NCI-H446 treated with DMSO at 0.1 percent for 48 hours (cell line): Measurements from ENCODE around the gene LEF1.

Source experiments
- DNase-seq: peaks from one replicate; lab custom pipeline; 2025; lab: John Stamatoyannopoulos, UW

Gene LEF1

DNA sequence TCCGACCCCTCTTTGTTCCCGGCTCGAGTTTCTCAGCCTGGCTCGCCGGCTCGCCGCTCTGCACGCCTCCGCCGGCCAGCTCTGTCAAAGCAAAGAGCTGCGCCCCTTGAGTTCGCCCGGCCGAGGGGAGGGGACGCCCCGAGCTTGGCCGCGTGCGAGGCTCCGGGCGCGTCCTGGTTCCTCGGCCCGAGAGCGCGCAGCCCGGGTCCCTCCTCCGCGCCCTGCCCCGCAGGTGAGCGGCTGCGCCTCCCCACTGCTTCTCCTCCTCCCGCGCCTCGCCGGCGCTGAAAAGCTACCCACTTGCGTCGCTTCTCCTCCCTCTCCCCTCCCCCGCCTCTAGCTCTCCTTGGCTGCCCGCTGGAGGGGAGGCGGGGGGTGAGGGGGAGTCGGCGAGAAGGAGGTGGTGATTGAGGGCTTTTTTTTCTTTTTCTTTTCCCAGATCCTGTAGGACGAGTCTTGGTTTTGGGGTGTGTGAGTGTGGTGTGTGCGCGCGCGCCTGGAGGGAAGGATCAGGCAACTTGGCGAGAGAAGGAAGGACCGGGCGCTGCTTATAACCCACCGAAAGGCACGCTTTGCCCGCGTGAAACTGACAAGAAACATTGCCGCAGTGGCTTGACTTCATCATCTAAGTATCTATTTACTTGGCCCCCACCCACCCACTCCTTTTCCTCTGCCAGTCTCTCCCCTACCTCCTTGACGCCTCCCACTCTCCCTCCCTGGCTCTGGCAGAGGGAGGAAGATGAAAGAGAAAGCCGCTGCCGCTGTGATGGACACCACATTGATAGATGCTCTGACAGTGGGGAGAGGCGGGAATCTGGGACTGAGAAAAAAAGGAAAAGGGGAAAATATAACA lies at the start of gene LEF1:
Gene LEF1 (minus strand): TSS at position 262 of the 853 bp plus-strand sequence. CDS start 1,165 bp downstream, outside the sequence.
- DNase-seq = no peak

DNA sequence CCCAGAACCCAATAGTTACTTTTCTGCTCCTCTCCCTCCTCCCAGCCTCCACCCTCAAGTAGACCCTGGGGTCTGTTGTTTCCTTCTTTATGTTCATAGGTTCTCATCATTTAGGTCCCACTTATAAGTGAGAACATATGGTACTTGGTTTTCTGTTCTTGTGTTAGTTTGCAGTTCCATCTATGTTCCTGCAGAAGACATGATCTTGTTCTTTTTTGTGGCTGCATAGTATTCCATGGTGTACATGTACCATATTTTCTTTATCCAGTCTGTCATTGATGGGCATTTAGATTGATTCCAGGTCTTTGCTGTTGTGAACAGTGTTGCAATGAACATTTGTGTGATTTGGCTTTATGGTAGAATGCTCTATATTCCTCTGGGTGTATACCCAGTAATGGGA lies 47.8 kb upstream of the LEF1 start:
- DNase-seq = no peak

DNA sequence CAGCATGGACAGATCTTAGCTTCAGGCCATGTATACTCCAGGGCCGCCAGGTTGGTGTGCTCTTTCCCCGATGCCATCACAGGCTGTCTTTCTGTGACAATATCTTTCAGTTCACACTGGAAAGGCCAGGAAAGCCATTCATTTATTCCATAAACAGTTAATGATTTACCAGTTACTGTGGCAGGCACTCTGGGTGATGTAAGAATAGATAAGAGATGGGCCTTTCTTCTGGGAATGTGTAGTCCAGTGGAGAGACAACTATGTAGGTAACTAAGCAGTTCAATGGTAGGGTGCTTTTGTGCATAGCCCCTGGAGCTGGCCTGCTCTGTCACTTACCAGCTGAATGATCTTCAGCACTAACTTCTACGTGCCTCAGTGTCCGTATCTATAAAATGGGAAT lies 46.3 kb upstream of the LEF1 start:
- DNase-seq = no peak

DNA sequence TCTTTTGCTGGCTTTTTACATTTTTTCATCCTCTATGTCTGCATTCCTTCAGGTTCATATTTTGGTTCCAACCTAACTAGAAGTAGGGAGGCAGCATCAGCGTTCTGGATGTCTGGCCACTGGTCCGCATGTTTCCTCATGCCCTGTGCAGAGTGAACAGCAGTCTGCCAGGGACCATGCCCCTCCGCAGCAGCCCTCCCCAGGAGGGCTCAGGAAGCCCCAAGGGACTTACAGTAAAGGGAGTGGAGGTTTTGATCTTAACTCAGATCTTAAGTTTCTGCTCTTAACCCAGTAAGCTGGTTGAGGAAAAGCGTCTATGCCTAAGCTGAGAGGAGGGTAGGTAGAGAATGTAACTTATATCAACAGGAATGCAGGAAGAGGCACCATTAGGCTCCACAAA lies 45.0 kb upstream of the LEF1 start:
- DNase-seq = no peak

DNA sequence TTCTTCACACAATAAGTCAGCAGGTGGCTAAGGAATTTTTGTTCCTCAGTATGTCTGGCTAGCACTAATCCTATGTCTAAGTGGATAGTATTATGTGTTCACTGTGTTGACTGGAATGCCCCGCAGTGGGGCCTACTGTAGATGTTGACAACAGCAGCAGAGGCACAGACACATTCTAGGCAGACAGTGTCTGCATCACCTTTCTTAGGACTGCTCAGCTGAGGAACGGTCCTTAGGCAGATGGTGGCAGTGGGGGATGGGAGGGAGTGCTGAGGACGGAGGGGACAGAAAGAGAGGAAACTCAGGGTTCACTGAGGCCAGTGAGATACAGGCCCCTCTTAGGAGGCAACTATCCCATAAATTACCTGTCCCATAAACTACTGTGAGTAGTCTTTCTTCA lies 44.6 kb upstream of the LEF1 start:
- no peak for DNase-seq

DNA sequence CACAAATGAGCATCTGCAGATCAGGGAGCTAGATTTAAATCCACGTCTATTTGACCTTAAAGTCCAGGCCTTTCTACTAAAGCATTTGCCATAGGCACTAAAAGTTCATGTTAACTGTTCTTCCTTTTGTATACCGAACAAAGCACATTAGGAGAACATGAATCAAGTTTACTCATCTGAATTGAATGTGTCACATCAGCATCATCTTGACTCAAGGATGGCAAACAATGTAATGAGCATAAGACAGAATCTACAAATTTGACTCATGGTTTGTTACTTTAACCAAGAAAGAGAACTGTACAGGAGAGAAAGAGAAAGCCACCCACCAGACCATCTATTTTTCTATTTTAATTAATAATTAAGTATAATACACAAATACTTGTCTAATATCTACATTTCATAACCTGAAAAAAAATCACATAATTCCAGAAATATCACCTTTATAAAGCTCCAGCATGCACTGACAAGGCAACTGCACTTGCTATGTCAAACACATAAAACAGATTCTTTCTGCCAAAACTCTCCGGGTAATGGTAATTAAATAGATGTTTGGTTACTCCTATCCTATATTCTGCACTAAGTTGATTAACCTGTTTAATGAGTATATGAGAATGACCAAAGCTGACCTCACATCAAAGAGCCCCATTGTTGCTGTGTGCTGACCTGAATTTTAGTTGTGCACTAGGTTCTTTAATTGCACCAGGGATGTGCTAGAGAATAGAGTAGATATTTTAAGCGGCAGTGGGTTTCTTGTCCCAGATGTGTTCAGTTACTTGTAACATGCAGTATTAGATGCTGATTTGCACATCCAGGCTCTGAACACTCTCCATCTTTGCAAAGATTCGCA lies 42.5 kb upstream of the LEF1 start:
- no peak for DNase-seq

DNA sequence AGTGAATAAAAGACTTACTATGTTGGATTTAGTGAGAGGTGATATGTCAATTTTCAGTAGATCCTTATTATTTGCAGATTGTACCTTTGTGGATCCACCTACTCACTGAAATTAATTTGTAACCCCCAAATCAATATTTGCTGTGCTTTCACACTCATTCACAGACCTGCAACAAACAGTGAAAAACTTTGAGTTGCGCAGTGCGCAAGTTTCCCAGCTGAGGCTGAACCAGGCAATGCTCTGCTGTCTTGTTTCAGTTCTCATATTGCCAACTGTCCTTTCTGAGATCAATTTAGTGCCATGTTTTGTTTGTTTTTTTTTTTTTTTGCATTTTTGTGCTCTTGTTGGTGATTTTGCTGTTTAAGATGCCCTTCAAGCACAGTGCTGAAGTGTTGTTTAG lies 40.8 kb upstream of the LEF1 start:
- DNase-seq = no peak

DNA sequence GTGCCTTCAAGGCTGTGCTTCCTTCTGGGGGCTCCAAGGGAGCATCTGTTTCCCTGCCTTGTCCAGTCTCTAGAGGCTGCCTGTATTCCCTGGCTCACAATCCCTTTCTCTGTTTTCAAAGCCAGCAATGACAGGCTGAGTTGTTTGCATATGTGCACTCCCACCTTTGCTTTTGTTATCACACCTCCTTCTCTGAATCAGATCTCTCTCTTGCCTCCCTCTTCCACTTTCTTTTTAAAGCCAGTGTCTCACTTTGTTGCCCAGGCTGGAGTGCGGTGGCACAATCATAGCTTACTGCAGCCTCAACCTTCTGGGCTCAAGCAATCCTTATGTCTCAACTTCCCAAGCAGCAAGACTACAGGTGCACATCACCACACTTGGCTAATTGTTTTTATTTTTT lies 37.1 kb upstream of the LEF1 start:
- no peak for DNase-seq

DNA sequence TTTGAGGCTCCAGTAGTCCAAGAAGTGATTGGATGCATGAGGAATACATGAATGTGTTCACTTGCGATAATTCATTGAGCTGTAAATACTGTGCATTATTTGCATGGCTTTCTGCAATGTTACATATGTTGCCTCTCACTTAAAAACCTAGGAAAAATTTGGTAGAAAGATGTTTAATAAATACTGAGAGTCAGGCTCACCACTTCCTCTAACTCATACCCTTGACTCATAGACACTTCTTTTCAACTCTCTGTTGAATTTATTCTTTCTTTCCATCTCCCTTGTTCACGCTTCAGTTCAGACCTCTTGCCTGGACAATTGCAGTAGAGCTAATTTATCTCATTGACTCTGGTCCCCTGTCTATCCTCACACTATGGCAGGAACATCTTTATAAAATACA lies 35.8 kb upstream of the LEF1 start:
- DNase-seq = no peak

DNA sequence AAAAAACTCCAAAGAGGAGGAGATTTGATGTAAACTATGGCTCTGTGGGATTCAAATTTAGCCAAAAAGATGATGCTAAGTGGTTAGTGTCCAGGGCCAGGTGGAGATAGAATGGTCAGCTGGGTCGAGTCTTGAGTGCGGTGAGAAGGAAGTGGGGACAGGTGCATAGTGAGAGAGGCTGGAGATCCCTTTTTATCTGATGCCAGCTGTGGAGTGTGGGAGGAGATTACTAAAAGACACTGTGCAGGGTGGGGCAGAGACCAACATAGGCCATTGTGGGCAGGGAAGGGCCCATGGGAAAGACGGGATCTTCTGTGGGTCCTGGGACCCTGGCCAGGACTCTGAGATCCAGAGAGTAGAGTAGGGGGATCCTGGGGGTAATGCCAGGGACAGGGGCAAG lies 34.6 kb upstream of the LEF1 start:
- DNase-seq = no peak

DNA sequence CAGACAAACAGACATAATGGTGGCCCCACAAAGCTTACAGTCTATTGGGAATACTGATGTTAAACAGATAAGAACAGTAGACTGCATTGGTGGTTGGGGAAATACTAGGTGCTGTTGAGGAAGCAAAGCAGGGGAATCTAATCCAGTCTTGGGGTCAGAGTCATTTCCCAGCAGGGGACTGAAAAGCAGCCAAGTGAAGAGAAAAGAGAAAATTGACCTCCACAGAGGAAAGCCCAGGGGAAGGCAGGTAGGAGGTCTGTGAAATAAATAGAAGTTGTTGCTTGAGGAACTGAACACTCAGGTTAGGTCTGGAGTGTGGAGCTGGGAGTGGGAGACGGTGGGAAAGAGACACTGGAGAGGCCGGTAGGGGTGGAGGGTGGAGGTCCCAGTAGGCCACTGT lies 33.0 kb upstream of the LEF1 start:
- no peak for DNase-seq

DNA sequence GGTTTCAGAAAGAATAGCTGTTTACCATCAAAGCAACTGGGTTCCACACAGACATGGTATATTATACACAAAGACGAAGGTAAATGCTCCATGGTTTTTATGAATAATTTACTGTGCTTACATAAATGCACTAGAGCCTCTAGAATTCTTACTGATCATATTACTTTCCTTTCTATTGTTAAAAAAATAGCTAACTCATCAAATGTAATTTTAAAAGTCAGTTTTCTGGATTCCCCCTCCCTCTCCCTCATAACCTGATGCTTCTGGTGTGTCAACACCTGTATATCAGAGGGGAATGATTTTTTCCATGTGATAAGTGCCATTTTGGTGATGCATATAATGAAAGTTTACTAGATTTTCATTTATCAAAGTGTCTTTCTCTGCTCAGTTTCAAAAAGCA lies 31.1 kb upstream of the LEF1 start:
- no peak for DNase-seq

DNA sequence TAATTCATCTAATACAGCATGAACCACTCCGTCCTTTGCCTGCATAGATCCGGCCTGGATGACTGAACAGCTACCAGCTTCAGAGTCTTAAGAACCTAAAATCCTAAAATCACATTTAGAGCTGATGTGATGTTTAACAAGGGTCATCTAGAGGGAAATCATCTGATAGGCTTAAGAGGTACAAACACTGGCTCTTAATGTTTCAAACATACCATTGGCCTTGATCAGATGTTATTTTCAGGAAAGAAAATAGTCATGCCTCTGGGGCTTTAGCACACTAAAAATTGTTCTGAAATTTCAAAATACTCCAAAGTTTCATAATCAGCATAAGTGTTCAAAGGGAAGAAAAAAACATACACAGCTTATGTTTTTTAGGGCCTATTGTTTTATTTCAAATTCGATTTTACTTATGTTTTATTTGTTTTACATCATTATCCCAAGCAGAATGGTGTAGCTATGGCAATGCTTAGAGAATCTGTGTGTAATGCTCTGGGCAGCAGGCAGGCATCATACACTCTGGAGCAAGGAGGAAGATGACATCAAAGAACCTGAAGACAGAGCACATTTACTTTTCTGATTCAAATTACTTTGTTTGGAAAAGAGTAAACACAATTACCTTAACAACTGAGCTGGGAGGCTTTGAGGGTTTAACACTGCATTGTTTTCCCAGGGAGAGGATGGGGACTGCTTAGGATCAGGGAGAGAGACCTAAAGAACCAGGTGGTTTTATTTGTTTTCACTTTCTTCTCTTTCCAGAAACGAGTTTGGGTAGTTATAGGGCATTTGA lies 25.3 kb upstream of the LEF1 start:
- no peak for DNase-seq

DNA sequence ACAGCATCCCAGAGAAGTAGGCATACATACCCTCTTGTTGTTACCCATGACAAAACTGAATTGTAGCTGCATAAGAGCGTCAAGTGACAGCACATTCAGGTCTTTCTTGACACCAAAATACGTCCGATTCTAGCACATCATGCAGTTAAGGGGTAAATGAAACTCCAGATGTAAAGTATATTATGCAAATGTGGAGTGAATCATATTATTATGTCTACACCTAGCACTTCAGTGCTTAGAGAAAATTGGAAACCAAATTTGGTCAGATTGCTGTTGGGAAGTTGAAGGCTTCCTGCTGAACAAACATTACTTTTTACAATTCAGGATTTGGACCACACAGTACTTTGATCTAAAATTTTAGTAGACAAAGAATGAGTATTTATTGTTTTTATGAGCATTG lies 24.2 kb upstream of the LEF1 start:
- DNase-seq = no peak

DNA sequence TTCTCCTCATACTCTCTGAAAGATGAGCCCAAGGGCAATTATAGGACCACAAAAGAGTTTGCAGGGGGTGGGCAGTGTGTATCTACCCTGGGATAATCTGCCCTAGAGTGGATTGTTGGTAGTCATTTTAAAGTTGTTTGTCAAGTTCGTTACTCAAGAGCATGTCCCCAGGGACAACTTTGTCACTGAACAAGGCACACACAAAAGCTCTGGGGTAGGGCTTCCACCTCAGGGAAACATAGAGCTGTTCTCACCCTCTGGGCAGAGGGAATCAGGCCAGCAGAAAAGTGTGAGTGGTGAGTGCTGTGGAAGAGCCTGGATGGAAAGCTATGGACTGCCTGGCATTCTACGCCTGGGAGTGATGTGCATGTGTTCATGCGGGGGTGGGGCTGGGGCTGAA lies 23.3 kb upstream of the LEF1 start:
- no peak for DNase-seq

DNA sequence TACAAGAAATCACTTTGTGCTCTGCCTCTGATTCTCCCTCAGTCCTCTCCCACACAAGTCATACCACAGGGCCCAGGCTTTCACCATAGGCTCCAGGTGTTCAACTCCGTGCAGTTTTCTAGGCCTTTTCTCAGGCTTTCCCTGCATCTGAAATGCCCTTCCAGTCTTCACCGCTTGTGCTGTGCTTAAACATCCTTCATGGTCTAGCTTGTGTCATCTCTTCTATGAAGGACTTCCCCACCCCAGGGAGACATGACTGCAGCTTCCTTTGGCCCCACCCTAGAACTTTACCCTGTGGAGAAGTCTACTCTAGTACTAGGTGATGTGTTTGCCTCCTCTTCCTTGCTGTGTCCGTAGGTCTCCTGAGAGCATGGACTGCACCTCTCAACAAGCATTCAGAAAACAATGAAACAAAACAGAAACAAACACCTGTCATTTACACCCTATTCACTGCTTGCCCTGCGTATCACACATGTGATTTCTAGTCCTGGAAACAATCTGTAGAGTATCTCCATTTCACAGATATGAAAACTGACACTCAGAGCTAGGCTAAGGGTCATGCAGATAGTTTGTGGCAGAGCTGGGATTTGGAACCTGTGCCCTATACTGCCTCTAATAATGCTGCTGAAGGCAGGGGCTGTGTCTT lies 22.7 kb upstream of the LEF1 start:
- no peak for DNase-seq

DNA sequence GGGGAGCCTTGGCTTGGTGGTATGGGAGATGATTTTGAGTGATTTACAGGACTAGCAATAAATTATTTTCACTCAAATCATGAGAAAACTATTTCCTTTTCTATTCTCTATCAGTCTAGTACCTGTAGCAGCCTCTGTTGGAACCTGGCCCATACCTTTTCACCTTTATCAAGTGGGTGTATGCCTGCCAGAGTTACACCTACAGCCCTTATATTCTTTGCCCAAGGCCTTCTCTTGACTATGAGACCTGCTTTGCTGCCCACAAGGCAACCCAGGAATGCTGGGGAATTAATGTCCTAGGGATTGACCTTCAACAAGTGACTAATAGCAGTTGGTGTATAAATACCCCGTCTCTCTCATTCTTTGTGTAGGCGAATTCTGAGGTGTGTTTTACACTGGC lies 20.0 kb upstream of the LEF1 start:
- no peak for DNase-seq

DNA sequence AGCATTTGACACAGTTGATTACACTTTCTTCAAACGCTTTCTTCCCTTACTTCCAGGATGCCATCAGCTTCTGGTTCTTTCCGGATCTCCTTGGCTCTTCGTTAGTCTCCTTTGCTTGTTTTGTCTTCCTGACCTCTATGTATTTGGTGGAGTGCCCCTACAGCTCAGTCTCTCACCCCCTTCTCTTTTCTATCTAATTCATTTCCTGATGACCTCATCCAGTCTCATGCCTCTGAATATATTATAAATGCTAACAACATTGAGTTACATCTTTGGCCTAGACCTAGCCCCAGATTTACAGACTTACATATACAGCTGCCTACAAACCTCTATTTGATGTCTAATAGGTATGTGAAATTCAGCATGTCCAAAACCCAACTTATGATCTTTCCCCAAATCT lies 16.5 kb upstream of the LEF1 start:
- DNase-seq = no peak

DNA sequence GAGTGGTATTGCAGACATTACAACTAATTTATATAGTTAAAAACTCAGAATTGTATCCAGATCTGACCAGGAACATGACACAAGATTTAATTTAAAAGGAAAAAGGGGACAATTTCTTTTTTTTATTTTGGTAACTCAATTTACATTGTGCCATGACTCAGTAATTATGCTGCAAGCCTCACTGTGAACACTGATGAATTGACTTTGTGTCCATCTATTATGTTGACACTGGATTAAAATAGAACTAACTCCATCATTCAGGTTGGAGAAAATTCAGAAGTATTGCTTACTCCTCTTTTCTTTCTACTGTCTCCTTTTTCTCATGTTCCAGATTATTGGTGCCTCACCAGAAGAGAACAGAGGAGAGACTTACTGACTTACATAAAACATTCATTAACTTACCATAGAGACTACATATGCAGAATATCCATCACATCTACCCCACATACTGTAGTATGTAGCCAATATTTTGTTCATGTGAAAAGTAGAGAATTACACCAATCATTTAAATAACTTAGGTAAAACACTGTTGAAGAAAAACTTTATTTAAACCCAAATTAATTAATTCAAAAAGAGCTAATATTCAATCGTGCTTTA lies 15.8 kb upstream of the LEF1 start:
- no peak for DNase-seq

DNA sequence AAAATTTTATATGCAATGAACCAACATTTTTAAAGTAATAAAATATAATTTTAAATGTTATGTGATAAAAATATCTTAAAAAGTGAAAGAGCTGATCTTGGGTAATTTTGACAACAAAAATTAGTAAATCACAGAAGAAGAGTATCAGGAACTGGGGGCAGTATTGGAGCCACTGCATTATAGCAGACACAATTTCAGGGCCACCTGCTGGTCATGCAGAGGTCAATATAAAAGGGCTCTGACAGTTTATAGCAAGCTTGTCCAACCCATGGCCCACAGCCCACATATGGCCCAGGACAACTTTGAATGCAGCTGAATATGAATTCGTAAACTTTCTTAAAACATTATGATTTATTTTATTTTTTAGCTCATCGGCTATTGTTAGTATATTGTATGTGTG lies 13.0 kb upstream of the LEF1 start:
- DNase-seq = no peak

DNA sequence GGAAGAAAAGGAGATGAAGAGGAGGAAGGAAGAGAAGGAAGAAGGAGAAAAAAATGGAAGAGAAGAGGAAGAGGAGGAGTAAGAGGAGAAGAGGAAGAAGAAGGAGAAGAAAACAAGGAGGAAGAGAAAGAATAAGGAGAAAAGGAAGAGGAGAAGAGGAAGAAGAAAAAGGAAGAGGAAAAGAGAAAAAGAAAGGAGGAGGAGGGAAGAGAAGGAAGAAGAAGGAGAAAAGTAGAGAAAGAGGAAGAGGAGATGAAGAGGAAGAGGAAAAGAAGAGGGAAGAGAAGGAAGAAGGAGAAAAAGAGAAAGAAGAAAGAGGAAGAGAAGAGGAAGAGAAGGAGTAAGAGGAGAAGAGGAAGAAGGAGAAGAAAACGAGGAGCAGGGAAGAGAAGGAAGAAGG lies 11.8 kb upstream of the LEF1 start:
- no peak for DNase-seq

DNA sequence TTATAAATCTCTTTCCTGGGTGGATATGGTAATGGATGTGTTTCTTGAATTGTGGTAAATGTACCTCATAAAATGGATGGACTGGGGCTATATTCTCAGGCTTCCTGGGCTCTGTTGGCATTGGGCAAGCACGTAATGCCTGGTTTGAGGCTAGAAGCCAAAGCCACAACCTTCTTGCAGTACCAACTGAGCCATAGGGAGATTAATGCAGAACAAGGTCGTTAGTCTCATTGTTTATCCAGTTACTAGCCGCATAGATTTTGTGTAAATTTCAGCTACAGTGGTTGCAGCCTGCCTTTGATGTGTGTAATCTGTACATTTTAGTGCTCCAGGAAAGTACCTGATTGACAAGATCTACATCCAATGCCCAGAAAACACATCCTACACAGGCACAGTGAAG lies 7.2 kb upstream of the LEF1 start:
- no peak for DNase-seq
